GM23338 (cell line): Measurements from ENCODE around the gene DBH. TPM values are rescaled to one million over a fixed set of nuclear protein-coding genes. Genes with fewer than 3 reads are reported as not detected.

Experiments
- ATAC-seq: fragments of 200-7000 bp; cut with Tn5 transposase; 3 replicates; pipeline ENCODE4 v1.9.1; 2020
- DNase-seq: peaks from one replicate; pipeline ENCODE4 v3.0.0-alpha.2; 2015; ENCODE audit warnings: low spot score
- H2AFZ ChIP-seq: fragments of 200-600 bp; sonication (generic); 2 replicates; pipeline ENCODE4 v1.8.0; 2016; ENCODE audit warnings: antibody characterized with exemption, mild to moderate bottlenecking, moderate library complexity
- H3F3A ChIP-seq: fragments of 200-600 bp; sonication (generic); replicated peaks from 2 replicates; pipeline ENCODE4 v1.8.0; 2017; ENCODE audit warnings: antibody characterized with exemption, mixed run types, low read depth
- H3K27ac ChIP-seq: fragments of 200-600 bp; sonication (generic); 2 replicates; pipeline ENCODE4 v1.6.1; 2016; ENCODE audit warnings: low read depth
- H3K27me3 ChIP-seq: fragments of 200-600 bp; sonication (generic); 2 replicates; pipeline ENCODE4 v1.8.0; 2016; ENCODE audit warnings: mild to moderate bottlenecking, mixed run types, moderate library complexity; ENCODE audit not compliant: insufficient read depth
- H3K36me3 ChIP-seq: fragments of 200-600 bp; sonication (generic); 2 replicates; pipeline ENCODE4 v1.8.0; 2016; ENCODE audit warnings: mild to moderate bottlenecking; ENCODE audit not compliant: insufficient read depth
- H3K4me1 ChIP-seq: fragments of 200-600 bp; sonication (generic); 2 replicates; pipeline ENCODE4 v1.8.0; 2016; ENCODE audit warnings: mild to moderate bottlenecking, moderate library complexity; ENCODE audit not compliant: insufficient read depth
- H3K4me2 ChIP-seq: fragments of 200-600 bp; sonication (generic); 2 replicates; pipeline ENCODE4 v1.7.1; 2017; ENCODE audit warnings: mixed run types
- H3K4me3 ChIP-seq: fragments of 200-600 bp; sonication (generic); 2 replicates; pipeline ENCODE4 v1.6.1; 2016; ENCODE audit warnings: mixed run types
- H3K79me2 ChIP-seq: fragments of 200-600 bp; sonication (generic); replicated peaks from 2 replicates; pipeline ENCODE4 v1.8.0; 2017; ENCODE audit warnings: mild to moderate bottlenecking; ENCODE audit not compliant: insufficient read depth
- H3K9me2 ChIP-seq: fragments of 200-600 bp; sonication (generic); 2 replicates; pipeline ENCODE4 v1.8.0; 2017; ENCODE audit not compliant: insufficient read depth
- H4K20me1 ChIP-seq: fragments of 200-600 bp; sonication (generic); replicated peaks from 2 replicates; pipeline ENCODE4 v1.8.0; 2017; ENCODE audit warnings: mild to moderate bottlenecking; ENCODE audit not compliant: insufficient read depth
- H3K27ac Mint-ChIP-seq: 2 replicates; pipeline ENCODE4 v1.8.0; 2020; ENCODE audit warnings: inconsistent platforms, mild to moderate bottlenecking, moderate library complexity, mixed read lengths
- H3K27me3 Mint-ChIP-seq: 3 replicates; pipeline ENCODE4 v1.8.0; 2022; ENCODE audit warnings: low read depth, mild to moderate bottlenecking, moderate library complexity, mixed read lengths, inconsistent platforms; ENCODE audit not compliant: insufficient read depth, poor library complexity
- H3K36me3 Mint-ChIP-seq: 3 replicates; pipeline ENCODE4 v1.8.0; 2021; ENCODE audit warnings: low read depth, mild to moderate bottlenecking, inconsistent platforms, moderate library complexity, mixed read lengths
- H3K4me1 Mint-ChIP-seq: 3 replicates; pipeline ENCODE4 v1.8.0; 2020; ENCODE audit warnings: mild to moderate bottlenecking, inconsistent platforms, mixed read lengths
- H3K4me3 Mint-ChIP-seq: 3 replicates; pipeline ENCODE4 v1.8.0; 2021; ENCODE audit warnings: moderate library complexity, mild to moderate bottlenecking, inconsistent platforms, mixed read lengths
- H3K9me3 Mint-ChIP-seq: 3 replicates; pipeline ENCODE4 v1.8.0; 2020; ENCODE audit warnings: moderate library complexity, mild to moderate bottlenecking, inconsistent platforms, mixed read lengths
- CREB1 ChIP-seq: fragments of 250-450 bp; sonication (Bioruptor Pico); IDR thresholded peaks from 2 replicates; pipeline ENCODE4 v1.5.0; 2020; ENCODE audit warnings: low read depth, mild to moderate bottlenecking, moderate library complexity
- CTCF ChIP-seq, 2 experiments: fragments of 200-600 bp in 1 of 2; sonication (generic) in 1 of 2; conservative IDR thresholded peaks; 2 replicates each; pipeline versions ENCODE4 v1.5.1 to v1.6.1; 2016 to 2017; ENCODE audit warnings: antibody characterized with exemption in 2 of 2, low read depth in 2 of 2, mild to moderate bottlenecking in 2 of 2, moderate library complexity in 1 of 2
- EZH2 ChIP-seq: fragments of 200-600 bp; sonication (generic); IDR thresholded peaks from one replicate; pipeline ENCODE4 v1.8.0; 2017; ENCODE audit warnings: antibody characterized with exemption, mild to moderate bottlenecking, low read depth; ENCODE audit not compliant: unreplicated experiment
- EZH2phosphoT487 ChIP-seq: fragments of 200-600 bp; sonication (generic); IDR thresholded peaks from one replicate; pipeline ENCODE4 v1.8.1; 2018; ENCODE audit warnings: antibody characterized with exemption; ENCODE audit not compliant: unreplicated experiment
- NANOG ChIP-seq: IDR thresholded peaks from 2 replicates; pipeline ENCODE4 v1.6.1; 2016; ENCODE audit warnings: antibody characterized with exemption, borderline replicate concordance
- POLR2AphosphoS5 ChIP-seq: IDR thresholded peaks from 2 replicates; pipeline ENCODE4 v1.6.1; 2016; ENCODE audit warnings: antibody characterized with exemption, low read depth
- STAT1 ChIP-seq: IDR thresholded peaks from one replicate; pipeline ENCODE4 v1.6.1; 2016; ENCODE audit warnings: antibody characterized with exemption; ENCODE audit not compliant: unreplicated experiment
- ZNF114 ChIP-seq: fragments of 250-450 bp; sonication (Bioruptor Pico); IDR thresholded peaks from 2 replicates; pipeline ENCODE4 v1.5.0; 2020; ENCODE audit warnings: mild to moderate bottlenecking, moderate library complexity
- ZNF331 ChIP-seq: fragments of 250-450 bp; sonication (Bioruptor Pico); IDR thresholded peaks from 2 replicates; pipeline ENCODE4 v1.5.0; 2020; ENCODE audit warnings: low read depth, mild to moderate bottlenecking, moderate library complexity
- ZNF462 ChIP-seq: fragments of 250-450 bp; sonication (Bioruptor Pico); IDR thresholded peaks from 2 replicates; pipeline ENCODE4 v1.5.0; 2020; ENCODE audit warnings: mild to moderate bottlenecking, moderate library complexity
- polyA plus RNA-seq: library from polyadenylated mRNA; unstranded; fragments of >200 nt; fragmentation: Nextera tagmentation; extraction: Ambion mirVana; gene quantifications from 2 replicates; pipeline ENCODE4 v1.2.1, GENCODE V29; 2016
- total RNA-seq: library from RNA; depleted of rRNA; stranded (reverse); fragments of >200 nt; shearing (Covaris generic); gene quantifications from 2 replicates; pipeline ENCODE4 v1.2.3, GENCODE V29; 2014
- TF ChIP-seq, protein P1 (sequence below): IDR thresholded peaks from 2 replicates; pipeline ENCODE4 v1.6.1; 2016; ENCODE audit warnings: antibody characterized with exemption

DBH gene
- total and polyA plus RNA-seq, 2 experiments from 2014 or later: 0.08 to 0.24 TPM

DNA sequence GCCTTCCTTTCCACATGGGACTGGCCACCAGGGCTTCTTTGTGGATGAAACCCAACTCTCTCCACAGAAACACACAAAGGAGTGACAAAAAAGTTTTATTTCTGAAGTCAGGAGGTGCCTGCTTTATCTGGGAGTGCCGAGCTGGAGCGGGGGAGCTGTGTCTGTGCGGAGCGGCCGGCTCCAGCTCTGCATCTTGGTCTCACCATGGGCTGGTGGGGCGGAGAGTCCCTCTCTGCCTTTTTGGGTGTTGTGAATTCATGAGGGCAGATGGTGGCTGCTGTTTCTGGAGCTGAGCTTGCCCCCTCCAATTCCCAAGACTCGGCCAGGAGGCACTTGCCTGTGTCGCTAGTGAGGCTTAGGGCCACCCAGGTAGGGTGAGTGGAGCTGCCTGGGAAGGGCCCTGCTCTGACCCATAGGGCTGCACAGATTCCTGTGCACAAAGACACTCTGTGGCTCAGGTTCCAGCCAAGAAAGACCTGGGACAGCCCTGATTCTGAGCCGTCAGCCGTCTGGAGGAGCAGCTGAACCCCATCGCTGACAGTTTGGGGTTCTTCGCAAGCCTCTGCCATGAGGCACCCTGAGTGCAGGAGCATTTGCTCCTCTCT lies 1.4 kb downstream of the DBH start:
- Histone ChIP-seq H3K4me3 (no peak overlapping the region), H3K9me2 (no peaks in the 10 kb centered on the region), H4K20me1 (no peaks in the 10 kb centered on the region), H3K27me3 (no peaks in the 10 kb centered on the region), H3K36me3 (no peaks in the 10 kb centered on the region), H3K4me1 (peaks cover 19% of the 10 kb centered on the region), H3K4me2 (peak overlapping the region; percentile 42; the same call in 1 of the 2 replicates), H2AFZ (peak overlapping the region; percentile 86), H3K27ac (no peak overlapping the region), H3F3A (no peaks in the 10 kb centered on the region), H3K79me2 (no peaks in the 10 kb centered on the region)
- no peaks in the 10 kb centered on the region; the same call in 2 of the 3 replicates for H3K36me3 Mint-ChIP-seq
- H3K9me3 Mint-ChIP-seq: no peaks in the 10 kb centered on the region
- H3K27ac Mint-ChIP-seq: no peak overlapping the region
- peak; percentile 61 for ATAC-seq
- H3K4me3 Mint-ChIP-seq: no peak overlapping the region
- DNase-seq: no peak
- TF ChIP-seq, protein P1, sequence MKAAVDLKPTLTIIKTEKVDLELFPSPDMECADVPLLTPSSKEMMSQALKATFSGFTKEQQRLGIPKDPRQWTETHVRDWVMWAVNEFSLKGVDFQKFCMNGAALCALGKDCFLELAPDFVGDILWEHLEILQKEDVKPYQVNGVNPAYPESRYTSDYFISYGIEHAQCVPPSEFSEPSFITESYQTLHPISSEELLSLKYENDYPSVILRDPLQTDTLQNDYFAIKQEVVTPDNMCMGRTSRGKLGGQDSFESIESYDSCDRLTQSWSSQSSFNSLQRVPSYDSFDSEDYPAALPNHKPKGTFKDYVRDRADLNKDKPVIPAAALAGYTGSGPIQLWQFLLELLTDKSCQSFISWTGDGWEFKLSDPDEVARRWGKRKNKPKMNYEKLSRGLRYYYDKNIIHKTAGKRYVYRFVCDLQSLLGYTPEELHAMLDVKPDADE: no peak
- TF ChIP-seq ZNF114 (CRISPR knock-in tag) (no peak), POLR2AphosphoS5 (no peak), EZH2 (no peak)
- peaks cover 45% of the 10 kb centered on the region for H3K4me1 Mint-ChIP-seq
- H3K27me3 Mint-ChIP-seq: peaks cover 20% of the 10 kb centered on the region

DNA sequence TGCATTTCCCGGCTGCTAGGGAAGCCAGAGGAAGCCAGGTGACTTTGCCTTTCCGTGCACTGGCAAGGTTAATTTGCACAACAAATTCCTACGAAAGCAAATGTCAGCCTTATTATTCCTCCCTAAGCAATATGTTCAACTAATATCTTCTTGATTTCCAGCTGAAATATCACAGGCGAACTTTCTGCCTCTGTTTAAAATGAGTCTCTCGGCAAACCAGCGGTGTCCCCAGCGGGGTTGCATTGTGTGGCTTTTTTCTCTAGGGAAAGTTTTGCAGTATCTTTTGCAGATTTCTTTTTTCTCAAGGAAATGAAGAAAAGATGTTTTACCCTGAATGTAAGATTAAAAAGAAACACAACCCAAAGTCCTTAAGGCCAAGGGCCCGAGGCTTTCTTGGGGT lies 1.9 kb downstream of the DBH start:
- Histone ChIP-seq H3K4me1 (peaks cover 19% of the 10 kb centered on the region), H3K4me2 (peak overlapping the region; percentile 42; the same call in 1 of the 2 replicates), H3K36me3 (no peaks in the 10 kb centered on the region), H3F3A (no peaks in the 10 kb centered on the region), H3K27me3 (no peaks in the 10 kb centered on the region), H2AFZ (peak overlapping the region; percentile 86; the same call in 1 of the 2 replicates), H4K20me1 (no peaks in the 10 kb centered on the region), H3K79me2 (no peaks in the 10 kb centered on the region), H3K27ac (no peak overlapping the region), H3K4me3 (no peak overlapping the region), H3K9me2 (no peaks in the 10 kb centered on the region)
- Mint-ChIP-seq H3K4me3 (no peak overlapping the region; the same call in 2 of the 3 replicates), H3K36me3 (no peaks in the 10 kb centered on the region; the same call in 2 of the 3 replicates), H3K4me1 (peaks cover 40% of the 10 kb centered on the region), H3K27ac (no peak overlapping the region; the same call in 1 of the 2 replicates), H3K9me3 (no peaks in the 10 kb centered on the region), H3K27me3 (peaks cover 16% of the 10 kb centered on the region)
- ATAC-seq (no peak), DNase-seq (peak; percentile 35)
- TF ChIP-seq CTCF (conservative IDR thresholded peaks at IDR 0.05; ENCODE audit: low read depth in 2 of 2) (no peak), ZNF462 (no peak), NANOG (no peak), ZNF331 (CRISPR knock-in tag) (no peak), POLR2AphosphoS5 (no peak), STAT1 (no peak), EZH2phosphoT487 (no peak), CREB1 (CRISPR knock-in tag) (no peak)
- TF ChIP-seq, protein P1: no peak
